Prostate gland (tissue), 2 donors: Measurements from ENCODE around the gene RETREG3. TPM values are rescaled to one million over a fixed set of nuclear protein-coding genes. Genes with fewer than 3 reads are reported as not detected.
"Not testable (repeated sequence)": the region's sequence is repeated elsewhere in the genome, so short reads cannot be mapped to it uniquely, and the experiment has no call there.

Experiments used
- DNase-seq: peaks from one replicate; pipeline ENCODE4 v3.0.0-alpha.2; 2019; ENCODE audit warnings: low spot score
- H3K27ac ChIP-seq, 2 donors: fragments of 200-600 bp; sonication (generic); 2 replicates each; pipeline ENCODE4 v1.5.1; 2017 to 2019
- H3K27me3 ChIP-seq: fragments of 200-600 bp; sonication (generic); replicated peaks from 2 replicates; pipeline ENCODE4 v1.5.1; 2019; ENCODE audit not compliant: insufficient read depth
- H3K36me3 ChIP-seq, 2 donors: fragments of 200-600 bp; sonication (generic); 1 replicate in 1 of 2; 2 replicates in 1 of 2; pipeline versions ENCODE4 v1.5.1 to v1.8.1; 2017 to 2019
- H3K4me1 ChIP-seq: fragments of 200-600 bp; sonication (generic); replicated peaks from 2 replicates; pipeline ENCODE4 v1.5.1; 2019
- H3K4me3 ChIP-seq, 2 donors: fragments of 200-600 bp; sonication (generic); 2 replicates each; pipeline ENCODE4 v1.5.1; 2017 to 2019
- H3K9me3 ChIP-seq: fragments of 200-600 bp; sonication (generic); 2 replicates; pipeline ENCODE4 v1.5.1; 2017
- CTCF ChIP-seq, 4 experiments: fragments of 200-600 bp in 2 of 4; fragments of 450-650 bp in 2 of 4; sonication (generic) in 2 of 4; IDR thresholded peaks; 1 replicate in 3 of 4; 2 replicates in 1 of 4; pipeline ENCODE4 v1.5.1; 2016 to 2019; ENCODE audit warnings: antibody characterized with exemption in 4 of 4, mild to moderate bottlenecking in 2 of 4, moderate library complexity in 2 of 4
- POLR2A ChIP-seq: fragments of 450-650 bp; IDR thresholded peaks from one replicate; pipeline ENCODE4 v1.6.1; 2016; ENCODE audit warnings: antibody characterized with exemption, mild to moderate bottlenecking
- POLR2AphosphoS5 ChIP-seq: sonication (generic); formaldehyde crosslinking; IDR thresholded peaks from one replicate; pipeline ENCODE4 v1.6.1; 2017; ENCODE audit warnings: antibody characterized with exemption
- WGBS: methylation state at CpG from one replicate; pipeline ENCODE4 v1.1.5; 2018; 5-methylcytosine and 5-hydroxymethylcytosine counted together
- intact Hi-C: fragments of 100-400 bp; cut with DNase I; formaldehyde crosslinking; loops from one replicate; pipeline ENCODE4 v1.14.2; 2022
- total RNA-seq, 2 donors: library from RNA; depleted of rRNA; stranded (reverse); fragments of >200 nt; gene quantifications; one replicate each; pipeline ENCODE4 v1.1.0, GENCODE V29; 2016

RETREG3 gene
- total RNA-seq, 2 donors from 2014 or later: 92.8 to 126 TPM

GRCh38 chr17:42548070-42548837, 60.9 kb downstream of the RETREG3 start:
- WGBS: 20% methylated on average over 42 of the region's 74 CpGs
- peak overlapping the region; percentile 24 to 39 for H3K4me3 ChIP-seq
- intact Hi-C loops: no loop called here
- peak; percentile 85 for DNase-seq
- no peaks in the 10 kb centered on the region for H3K36me3 ChIP-seq
- no peak overlapping the region for H3K27ac ChIP-seq
- peak; percentile 17 for TF ChIP-seq POLR2A
- TF ChIP-seq POLR2AphosphoS5: peak; percentile 77
- TF ChIP-seq CTCF (IDR thresholded peaks at IDR 0.05): peak in 3 of 4 experiments; percentile 53 to 78 (median 72)
- H3K4me1 ChIP-seq: no peaks in the 10 kb centered on the region
- no peaks in the 10 kb centered on the region for H3K9me3 ChIP-seq
- no peaks in the 10 kb centered on the region for H3K27me3 ChIP-seq

- Histone ChIP-seq H3K36me3 (no peaks in the 10 kb centered on the region), H3K27ac (no peak overlapping the region), H3K9me3 (no peaks in the 10 kb centered on the region), H3K27me3 (no peaks in the 10 kb centered on the region), H3K4me1 (no peaks in the 10 kb centered on the region), H3K4me3 (no peak overlapping the region)
- intact Hi-C loops: no loop called here
- DNase-seq: no peak
- no peak for TF ChIP-seq POLR2A
- no peak for TF ChIP-seq POLR2AphosphoS5
- TF ChIP-seq CTCF (IDR thresholded peaks at IDR 0.05): no peak
- WGBS: 87% methylated on average over 14 of the region's 14 CpGs
Measured at GRCh38 chr17:42547698-42548069, 61.5 kb downstream of the RETREG3 start.

- Histone ChIP-seq H3K4me1 (no peaks in the 10 kb centered on the region), H3K36me3 (no peaks in the 10 kb centered on the region), H3K27me3 (no peaks in the 10 kb centered on the region), H3K4me3 (no peak overlapping the region), H3K27ac (no peak overlapping the region), H3K9me3 (no peaks in the 10 kb centered on the region)
- TF ChIP-seq CTCF (IDR thresholded peaks at IDR 0.05) (no peak), POLR2A (no peak), POLR2AphosphoS5 (no peak)
- DNase-seq: no peak
- intact Hi-C loops: no loop called here
- 71% methylated on average over 23 of the region's 23 CpGs for whole genome bisulfite sequencing
Measured at GRCh38 chr17:42547001-42547461, 62.1 kb downstream of the RETREG3 start.

- H3K36me3 ChIP-seq, H3K9me3 ChIP-seq, intact Hi-C loops, H3K4me3 ChIP-seq, H3K27me3 ChIP-seq, H3K27ac ChIP-seq, DNase-seq, H3K4me1 ChIP-seq: not testable (repeated sequence)
- 88% methylated on average over 9 of the region's 9 CpGs for WGBS
Measured at GRCh38 chr17:42545755-42546505, 63.2 kb downstream of the RETREG3 start.

GRCh38 chr17:42544874-42545283, 64.3 kb downstream of the RETREG3 start:
- no peak for DNase-seq
- no peak for TF ChIP-seq CTCF (IDR thresholded peaks at IDR 0.05)
- no peak for TF ChIP-seq POLR2AphosphoS5
- TF ChIP-seq POLR2A: no peak
- Histone ChIP-seq H3K4me1 (no peaks in the 10 kb centered on the region), H3K27me3 (no peaks in the 10 kb centered on the region), H3K36me3 (no peaks in the 10 kb centered on the region), H3K4me3 (no peak overlapping the region), H3K27ac (no peak overlapping the region), H3K9me3 (no peaks in the 10 kb centered on the region)
- intact Hi-C loops: no loop called here
- WGBS: 78% methylated on average over 8 of the region's 8 CpGs
